NCI-H1694 treated with DMSO at 0.1 percent for 48 hours (cell line): ENCODE results near the gene CEACAM16.

Source experiments
- DNase-seq: peaks from one replicate; lab custom pipeline; 2025; lab: John Stamatoyannopoulos, UW

Gene CEACAM16

DNA sequence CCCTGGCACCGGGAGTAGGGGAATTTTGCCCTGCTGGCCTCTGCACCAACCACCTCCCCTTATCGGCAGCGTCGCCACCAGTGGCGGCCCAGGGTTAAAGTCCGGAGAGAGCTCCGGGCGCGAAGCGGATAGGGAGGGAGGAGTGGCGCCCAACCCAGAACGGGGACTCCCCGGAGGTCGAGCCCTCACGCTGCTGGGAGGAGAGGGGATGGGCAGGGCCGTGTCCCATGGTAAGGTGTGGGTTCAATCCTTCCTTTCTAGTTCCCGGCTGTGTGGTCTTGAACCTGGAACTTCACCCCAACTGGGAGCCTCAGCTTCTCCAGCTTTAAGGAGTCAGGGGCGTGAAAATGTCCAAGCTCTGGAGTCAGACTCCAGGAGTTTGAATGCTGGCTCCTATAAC lies 26.3 kb downstream of the CEACAM16 start:
- no peak for DNase-seq

- no peak for DNase-seq
These were observed 26.7 kb downstream of the CEACAM16 start for GRCh38 chr19:44725684-44726083.

DNA sequence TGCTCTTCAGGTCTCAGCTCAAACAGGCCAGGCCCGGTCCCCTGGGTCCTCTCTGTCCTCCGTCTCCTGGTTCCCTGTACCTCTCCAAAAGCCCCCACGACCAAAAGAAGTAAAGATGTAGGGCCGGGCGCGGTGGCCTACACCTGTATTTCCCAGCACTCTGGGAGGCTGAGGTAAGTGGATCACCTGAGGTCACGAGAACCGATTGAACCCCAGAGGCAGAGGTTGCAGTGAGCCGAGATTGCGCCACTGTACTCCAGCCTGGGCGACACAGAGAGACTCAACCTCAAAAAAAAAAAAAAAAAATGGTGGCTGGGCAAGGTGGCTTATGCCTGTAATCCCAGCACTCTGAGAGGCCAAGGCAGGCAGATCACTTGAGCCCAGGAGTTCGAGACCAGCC lies 27.5 kb downstream of the CEACAM16 start:
- no peak for DNase-seq

DNA sequence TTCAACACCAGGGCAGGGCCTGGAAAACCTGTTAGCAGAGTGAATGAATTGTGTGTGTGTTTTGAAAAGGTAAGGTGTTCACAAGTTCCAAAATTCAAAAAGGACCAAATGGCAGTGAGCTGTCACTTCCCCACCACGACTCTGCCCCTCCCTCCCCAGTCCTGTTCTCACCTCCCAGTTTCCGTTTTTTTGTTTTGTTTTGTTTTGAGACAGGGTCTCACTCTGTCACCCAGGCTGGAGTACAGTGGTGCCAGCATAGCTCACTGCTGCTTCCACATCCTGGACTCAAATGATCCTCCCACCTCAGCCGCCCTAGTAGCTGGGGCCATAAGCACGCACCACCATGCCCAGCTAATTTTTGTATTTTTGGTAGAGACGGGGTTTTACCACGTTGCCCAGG lies 29.2 kb downstream of the CEACAM16 start:
- no peak for DNase-seq

DNA sequence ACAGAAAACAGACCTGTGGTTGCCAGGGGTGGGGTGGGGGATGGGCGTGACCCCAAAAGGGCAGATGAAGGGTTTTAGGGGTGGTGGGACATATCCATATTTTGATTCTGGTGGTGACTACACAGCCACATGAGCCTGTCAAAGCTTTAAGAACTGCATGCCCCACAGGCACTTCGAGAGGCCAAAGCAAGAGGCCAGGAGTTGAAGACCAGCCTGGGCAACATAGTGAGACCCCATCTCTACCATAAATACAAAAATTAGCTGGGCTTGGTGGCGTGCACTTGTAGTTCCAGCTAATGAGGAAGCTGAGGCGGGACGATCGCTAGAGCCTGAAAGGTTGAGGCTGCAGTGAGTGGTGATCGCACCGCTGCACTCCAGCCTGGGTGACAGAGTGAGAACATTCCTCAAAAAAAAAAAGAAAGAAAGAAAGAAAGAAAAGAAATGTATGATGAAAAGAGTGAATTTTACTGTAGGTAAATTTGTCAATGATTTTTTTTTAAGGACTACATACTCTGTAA lies 30.6 kb downstream of the CEACAM16 start:
- no peak for DNase-seq

DNA sequence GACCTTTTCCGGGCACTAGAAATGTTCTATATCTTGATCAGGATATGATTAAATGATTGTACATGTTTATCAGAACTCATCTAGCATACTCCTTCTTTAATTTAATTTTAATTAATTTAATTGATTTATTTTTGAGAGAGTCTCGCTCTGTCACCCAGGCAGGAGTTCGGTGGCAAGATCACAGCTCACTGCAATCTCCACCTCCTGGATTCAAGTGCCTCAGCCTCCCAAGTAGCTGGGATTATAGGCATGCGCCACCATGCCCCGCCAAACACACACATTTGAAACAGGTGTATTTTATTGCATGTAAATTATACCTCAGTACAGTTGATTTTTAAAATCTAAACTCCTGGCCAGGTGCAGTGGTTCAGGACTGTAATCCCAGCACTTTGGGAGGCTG lies 32.1 kb downstream of the CEACAM16 start:
- DNase-seq, result no peak

- DNase-seq, result no peak
These were observed 32.7 kb downstream of the CEACAM16 start for GRCh38 chr19:44731622-44732021.

DNA sequence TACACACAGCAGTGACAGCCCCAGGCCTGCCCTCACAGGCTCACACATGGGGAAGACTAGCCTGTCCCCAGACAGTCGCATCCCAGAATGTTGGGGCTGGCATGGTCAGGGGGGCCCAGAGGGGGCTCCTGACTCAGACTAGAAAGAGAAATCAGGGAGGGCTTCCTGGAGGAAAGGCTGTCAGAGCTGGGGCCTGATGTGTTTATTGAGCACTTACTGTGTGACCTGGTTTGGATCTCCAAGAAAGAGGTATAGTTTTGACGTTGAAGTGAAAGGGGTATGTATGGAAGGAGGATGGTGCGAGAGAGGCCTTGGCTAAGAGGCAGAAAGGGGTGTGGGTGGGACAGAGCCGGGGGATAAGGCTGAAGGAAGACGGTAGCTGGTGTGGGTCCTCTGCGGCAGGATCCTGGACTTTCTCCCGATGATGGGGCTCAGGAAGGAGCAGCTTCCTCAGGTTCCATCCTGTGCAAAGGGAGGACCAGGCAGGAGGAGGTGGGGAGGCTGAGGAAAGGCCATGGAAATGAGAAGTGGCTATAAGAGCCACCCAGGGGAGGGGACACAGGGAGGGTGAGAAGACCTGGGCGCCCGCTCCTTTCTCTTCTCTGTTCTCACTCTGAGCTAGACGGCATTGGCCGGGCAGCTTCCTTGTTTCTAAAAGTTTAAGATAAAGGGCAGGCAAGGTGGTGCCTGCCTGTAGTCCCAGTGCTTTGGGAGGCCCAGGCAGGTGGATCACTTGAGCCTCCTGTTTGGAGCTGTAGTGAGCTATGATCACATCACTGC lies 33.5 kb downstream of the CEACAM16 start:
- no peak for DNase-seq

DNA sequence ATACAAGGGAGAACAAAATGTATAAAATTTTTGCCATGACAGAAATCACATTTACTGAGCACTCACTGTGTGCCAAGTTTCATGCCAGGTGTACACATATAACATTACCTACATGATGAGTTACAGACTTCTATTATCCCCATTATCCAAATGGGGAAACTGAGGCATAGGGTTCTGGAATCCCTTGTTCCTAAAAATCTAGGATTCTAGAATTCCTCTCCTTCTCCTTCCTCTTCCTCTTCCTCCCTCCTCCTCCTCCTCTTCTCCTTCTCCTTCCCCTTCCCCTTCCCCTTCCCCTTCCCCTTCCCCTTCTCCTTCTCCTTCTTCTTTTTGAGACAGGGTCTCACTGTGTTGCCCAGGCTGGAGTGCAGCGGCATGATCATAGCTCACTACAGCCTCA lies 35.4 kb downstream of the CEACAM16 start:
- no peak for DNase-seq

GRCh38 chr19:44735011-44735410 lies 36.1 kb downstream of the CEACAM16 start:
- DNase-seq, result no peak

- no peak for DNase-seq
These were observed 38.5 kb downstream of the CEACAM16 start for GRCh38 chr19:44737238-44738071.

- DNase-seq, result no peak
These were observed 39.2 kb downstream of the CEACAM16 start for GRCh38 chr19:44738136-44738535.

- DNase-seq, result no peak
These were observed 39.9 kb downstream of the CEACAM16 start for GRCh38 chr19:44738603-44739558.

- DNase-seq, result no peak
These were observed 41.4 kb downstream of the CEACAM16 start for GRCh38 chr19:44740351-44740824.

DNA sequence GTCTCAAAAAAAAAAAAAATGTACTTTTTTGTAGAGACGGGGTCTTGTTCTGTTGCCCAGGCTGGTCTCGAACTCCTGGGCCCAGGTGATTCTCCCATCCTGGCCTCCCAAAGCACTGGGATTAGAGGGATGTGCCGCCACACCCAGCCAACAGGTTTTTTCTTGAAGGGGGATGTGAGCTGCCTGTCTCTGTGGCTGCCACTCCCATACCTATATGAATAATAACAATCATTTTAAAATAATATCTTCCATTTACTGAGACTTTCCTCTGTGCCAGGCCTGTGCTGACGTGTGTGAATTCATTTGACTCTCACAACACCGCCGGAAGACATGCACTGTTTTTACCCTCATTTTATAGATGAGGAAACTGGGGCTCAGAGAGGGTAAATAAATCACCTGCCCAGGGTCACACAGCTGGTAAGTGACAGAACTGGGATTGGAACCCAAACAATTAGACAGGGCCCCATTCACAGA lies 42.3 kb downstream of the CEACAM16 start:
- no peak for DNase-seq

GRCh38 chr19:44741841-44742329 lies 42.9 kb downstream of the CEACAM16 start:
- peak; percentile 72 for DNase-seq

DNA sequence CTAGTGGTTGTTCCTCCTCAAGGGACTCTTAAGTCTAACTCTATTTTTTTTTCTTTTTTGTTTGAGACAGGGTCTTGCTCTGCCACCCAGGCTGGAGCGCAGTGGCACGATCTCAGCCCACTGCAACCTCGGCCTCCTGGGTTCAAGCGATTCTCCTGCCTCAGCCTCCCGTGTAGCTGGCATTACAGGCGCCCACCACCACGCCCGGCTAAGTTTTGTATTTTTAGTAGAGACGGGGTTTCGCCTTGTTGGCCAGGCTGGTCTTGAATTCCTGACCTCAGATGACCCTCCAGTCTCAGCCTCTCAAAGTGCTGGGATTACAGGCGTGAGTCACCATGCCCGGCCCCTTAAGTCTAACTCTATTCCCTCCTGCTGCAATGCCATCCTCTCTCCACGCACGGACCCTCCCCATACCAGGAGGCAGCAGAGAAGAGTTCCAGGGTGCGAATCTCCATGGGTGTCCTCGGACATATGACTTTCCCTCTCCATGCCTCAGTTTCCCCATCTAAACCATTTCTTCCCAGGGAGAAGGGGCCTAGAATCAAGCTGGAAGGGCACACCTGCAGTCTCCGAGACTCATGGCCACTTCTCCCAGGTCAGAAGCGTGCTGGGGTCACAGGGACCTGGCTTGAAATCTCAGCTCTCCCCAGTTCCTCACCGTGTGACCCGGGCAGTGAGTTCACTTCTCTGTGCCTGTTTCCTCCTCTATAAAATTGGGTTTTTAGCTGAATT lies 43.5 kb downstream of the CEACAM16 start:
- DNase-seq, result no peak

GRCh38 chr19:44744871-44745332 lies 46.0 kb downstream of the CEACAM16 start:
- no peak for DNase-seq

- DNase-seq, result no peak
These were observed 46.4 kb downstream of the CEACAM16 start for GRCh38 chr19:44745341-44745831.

GRCh38 chr19:44745887-44746600 lies 47.1 kb downstream of the CEACAM16 start:
- DNase-seq, result no peak
